ENCODE data around the gene NFIA.

DNA sequence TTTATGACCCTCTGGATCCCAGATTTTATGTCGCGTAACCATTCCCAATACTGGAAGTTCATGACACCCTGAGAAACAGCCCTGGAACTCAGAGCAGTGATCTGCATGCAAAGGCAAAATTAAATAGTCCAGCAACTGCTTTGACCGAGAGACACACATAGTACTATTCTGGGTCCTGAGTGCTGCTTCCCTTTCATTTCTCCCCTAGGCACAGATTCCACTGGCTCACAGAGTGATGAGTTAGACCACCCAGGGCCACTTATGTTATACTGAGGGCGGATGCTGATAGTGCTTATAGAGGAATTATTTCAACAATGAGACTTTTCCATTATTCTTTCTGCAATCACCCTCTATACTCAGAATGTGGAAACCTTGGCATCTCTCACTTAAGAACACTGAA, 69.2 kb downstream of the NFIA start:
- TF ChIP-seq, protein P1, sequence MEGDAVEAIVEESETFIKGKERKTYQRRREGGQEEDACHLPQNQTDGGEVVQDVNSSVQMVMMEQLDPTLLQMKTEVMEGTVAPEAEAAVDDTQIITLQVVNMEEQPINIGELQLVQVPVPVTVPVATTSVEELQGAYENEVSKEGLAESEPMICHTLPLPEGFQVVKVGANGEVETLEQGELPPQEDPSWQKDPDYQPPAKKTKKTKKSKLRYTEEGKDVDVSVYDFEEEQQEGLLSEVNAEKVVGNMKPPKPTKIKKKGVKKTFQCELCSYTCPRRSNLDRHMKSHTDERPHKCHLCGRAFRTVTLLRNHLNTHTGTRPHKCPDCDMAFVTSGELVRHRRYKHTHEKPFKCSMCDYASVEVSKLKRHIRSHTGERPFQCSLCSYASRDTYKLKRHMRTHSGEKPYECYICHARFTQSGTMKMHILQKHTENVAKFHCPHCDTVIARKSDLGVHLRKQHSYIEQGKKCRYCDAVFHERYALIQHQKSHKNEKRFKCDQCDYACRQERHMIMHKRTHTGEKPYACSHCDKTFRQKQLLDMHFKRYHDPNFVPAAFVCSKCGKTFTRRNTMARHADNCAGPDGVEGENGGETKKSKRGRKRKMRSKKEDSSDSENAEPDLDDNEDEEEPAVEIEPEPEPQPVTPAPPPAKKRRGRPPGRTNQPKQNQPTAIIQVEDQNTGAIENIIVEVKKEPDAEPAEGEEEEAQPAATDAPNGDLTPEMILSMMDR (IDR thresholded peaks at IDR 0.05) = no peak
- TF ChIP-seq POLR2A (IDR thresholded peaks at IDR 0.05) = no peak

Measured in Peyer's patch (tissue), 4 donors.